Measurements from ENCODE around the gene RHBDD3.
"Not testable (repeated sequence)": the region's sequence is repeated elsewhere in the genome, so short reads cannot be mapped to it uniquely, and the experiment has no call there.

The RHBDD3 gene

DNA sequence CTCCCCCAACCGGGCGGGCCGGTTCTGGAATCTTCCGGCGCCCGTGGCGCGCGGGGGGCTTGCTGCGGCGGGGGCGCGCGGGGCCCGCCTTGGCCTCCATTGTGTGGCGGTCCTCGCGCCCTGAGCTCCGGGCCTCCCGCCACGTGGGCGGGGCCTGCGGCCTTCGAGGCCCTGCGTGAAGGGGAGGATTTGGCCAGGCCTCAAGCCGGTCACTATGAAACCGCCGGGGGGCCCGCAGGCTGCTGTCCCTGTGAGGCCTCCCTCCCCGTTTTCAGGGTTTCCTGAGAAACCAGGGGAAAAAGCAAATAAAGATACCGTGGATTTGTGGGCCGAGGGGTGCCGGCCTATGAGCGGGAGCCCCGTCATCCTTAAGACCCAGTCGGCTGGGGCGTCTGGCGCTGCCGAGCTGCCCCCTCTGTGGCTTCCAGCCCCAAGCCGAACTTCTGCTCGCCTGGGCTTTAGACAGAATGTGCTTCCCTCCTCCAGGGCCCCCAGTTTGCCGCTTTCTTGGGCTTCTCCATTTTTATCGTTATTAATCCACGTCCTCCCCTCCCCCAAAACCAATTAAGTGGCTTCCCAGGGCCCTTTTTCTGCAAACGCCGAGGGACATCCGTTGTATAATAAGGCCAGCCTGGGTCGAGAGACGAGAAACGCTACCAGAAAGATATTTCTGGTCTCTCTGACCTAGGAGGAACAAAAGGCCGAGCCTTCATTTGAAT is 889 bp upstream of the RHBDD3 start:
- DNase-seq: peak; percentile 87

DNA sequence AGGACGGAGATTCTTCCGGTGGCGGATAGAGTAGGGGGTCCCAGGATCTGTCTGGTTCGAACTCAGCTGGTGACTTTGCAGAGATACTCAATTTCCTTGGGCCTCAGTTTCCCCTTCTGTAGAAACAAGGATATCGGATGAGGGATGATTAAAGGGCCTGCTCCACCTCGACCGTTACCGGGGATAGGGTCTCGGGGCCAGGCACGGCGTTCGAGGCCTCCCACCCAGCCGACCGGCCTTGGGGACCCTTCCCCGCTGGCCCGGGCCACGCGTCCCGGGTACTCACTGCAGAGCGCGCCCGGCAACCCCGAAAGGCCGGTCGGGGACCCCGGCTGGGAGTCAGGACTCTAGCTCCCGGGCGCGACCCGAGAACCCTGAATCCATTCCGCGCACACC is 321 bp downstream of the RHBDD3 start:
- no peak for DNase-seq

DNA sequence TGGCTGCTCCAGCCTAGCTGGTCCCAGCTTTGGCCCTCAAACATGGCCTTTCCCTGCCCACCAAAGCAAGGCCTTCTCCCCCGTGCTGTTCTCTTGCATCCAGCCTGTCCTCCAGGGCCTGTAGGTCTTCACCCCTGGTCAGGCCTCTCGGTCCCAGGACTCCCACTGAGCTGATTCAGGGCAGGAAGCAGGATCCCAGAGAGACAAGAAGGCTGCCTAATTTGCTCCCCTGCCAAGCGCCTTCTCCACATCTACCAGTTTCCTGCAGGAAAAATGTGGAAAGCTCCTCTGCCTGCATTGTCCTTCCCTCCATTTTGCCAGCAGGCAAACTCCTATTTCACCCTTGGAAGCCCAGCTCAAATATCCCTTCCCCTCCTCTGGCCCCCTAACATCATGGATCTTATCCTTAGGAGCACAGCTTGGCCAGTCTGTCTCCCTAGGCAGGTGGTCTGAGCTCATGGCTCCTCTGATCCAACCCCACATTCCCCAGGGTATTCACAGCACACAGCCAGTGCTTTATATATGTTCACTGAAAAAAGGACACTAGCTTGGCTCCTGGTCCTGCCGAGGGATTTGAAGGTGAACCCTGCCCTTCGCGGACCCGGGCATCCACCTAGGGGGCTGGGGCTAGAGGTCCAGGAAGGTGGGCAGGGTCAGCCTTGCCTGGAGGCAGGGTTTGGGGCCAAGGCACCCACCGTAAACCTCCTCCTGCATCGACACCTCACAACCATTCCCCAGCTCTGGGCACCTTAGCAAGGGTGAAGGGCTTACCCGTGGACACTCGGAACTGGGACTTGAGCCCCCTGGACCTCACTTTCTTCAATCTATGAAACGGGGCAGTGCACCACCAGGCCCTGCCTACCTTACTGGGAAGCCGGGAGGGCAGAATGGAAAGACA is 968 bp downstream of the RHBDD3 start:
- no peak for DNase-seq

DNA sequence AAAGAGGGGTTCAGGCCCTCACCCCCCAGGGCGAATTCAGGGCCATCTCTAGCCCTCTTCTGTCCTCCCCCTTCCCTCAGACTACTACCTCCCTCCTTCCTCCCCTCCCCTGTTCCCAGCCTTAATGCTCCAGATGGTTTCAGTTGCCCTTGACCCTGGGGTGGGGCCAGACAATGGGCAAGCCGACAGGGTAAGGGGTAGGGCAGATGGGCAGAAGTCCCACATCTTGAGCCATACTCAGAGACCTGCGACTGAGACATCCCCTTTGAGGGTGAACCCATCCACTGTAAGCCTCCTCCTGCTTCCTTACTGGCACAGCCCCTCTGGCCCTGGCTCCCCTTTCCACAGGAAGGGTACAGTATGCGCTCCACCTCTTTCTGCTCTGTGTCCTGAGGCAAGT is 1.9 kb downstream of the RHBDD3 start:
- no peak for DNase-seq

DNA sequence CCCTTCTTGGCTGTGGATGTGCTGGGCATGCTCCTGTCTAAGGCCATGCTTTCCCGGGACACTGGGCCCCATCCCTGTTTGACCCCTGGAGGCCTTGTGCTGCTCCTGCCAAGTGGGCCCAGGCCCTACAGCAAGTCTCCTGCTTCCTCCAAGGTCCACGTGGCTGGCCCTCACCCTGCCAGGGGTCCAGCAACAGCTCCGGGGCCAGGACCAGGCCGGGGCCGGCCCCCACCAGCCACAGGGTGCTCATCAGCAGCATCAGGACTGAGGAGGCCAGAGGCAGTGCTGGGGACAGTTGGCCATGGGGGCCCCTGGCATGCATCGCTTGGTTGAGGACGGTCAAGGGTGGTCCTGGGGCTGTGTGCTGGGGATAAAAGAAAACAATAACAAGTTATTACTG is 2.5 kb downstream of the RHBDD3 start:
- DNase-seq: no peak

DNA sequence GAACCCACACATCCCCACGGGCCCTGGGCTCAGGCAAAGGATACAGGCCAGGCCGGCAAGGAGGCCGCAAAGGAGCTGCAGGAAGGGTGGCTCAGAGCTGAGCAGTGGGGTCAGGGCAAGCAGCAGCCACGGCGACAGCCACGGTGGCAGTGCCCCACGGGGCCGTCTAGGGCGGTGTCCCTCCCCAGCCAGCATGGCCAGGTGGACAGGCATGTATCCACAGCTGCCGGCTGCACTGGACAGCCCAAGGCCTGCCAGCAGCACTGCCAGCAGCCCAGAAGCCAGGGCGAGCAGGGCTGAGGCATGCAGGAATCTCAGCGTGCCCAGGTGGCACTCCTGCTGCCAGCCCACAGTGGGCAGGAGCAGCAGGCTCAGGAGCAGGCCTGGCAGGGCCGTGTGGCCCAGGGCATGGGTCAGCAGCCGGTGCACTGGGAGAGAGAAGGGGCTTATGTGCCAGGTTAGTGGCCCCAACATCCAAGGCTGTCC is 3.9 kb downstream of the RHBDD3 start:
- no peak for DNase-seq

DNA sequence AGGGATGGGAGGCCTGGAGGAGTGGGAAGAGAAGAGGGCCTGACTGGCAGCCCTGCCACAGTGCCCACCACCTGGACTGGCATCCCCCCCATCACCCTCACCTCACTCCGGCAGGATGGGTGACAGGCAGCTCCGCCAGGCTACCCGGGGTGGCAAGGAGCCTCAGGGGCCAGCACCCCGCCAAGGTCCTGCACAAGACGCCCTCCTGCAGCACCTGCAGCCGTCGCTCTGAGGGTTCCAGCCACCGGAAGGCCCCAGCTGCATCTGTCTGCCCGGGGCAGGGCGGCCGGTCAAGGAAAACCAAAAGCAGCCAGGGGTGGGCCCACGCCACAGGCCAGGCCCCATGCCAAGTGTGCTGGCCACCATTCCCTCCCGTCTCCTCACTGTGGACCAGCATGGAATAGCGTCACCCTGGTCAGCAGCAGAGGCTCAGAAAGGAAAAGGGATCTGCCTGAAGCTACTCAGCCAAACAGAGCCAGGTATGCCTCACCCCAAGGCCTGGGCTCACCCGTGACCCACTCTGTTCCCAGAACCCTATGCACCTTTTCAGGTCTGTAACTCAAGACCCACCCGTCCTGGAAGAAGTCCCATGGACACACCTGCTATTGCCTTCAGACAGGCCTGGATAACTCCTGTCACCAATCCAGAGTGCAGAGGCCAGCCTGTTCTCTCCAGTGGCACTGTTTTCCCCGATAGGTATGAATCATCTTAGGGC is 7.0 kb downstream of the RHBDD3 start:
- DNase-seq: peak; percentile 37

DNA sequence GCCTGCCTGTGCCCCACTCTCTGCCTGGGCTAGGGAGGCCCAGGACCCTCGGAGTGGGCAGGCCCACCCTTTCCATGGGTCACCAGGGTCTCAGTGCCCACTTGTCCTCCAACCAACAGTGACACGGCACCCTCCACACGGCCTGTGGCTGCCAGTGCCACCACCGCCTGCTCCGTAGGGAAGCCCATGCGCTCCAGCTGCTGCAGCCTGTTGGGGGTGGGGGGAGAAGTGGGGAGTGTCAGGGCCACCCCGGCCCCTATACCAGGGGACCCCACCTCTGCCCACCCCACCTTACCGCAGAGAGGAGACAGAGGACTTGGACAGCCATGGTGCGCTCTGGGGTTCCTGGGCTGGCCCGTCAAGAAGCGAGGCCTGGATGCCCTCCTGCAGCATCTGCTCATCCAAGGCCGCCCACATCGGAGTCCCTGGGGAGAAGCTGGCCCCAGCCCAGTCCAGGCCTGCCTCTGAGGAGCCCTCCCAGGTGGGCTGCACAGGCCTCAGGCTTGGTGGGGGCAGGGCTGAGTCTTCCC is 7.7 kb downstream of the RHBDD3 start:
- peak; percentile 33 for DNase-seq

DNA sequence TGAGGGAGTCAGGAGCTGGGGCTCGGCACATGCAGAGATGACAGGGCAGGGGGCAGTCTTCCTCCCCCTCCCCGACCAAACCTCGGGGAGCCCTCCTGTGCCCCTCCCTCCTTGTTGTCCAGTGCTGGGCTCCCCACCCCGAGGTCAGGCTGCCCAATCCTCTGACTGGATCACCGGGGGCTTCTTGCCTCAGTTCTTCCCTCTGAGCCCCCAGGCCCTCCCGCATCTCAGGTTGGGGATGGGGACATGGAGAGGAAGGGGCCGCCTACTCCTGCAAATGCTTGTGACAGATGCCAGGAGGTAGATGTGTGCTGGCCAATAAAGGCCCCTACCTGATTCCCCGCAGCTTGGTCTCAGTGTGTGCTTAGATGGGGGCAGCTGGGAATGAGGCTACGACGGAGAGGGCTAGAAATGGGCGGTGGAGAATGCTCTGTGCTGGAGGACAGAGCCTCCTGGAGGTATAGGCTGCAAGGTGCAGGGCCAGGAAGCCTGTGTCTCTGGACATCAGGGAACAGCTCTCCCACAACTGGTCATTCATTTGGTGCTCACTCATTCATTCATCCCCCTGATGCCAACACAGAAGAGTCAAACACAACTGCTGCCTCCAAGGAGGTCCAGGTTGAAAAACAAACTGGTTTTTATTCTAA is 8.4 kb downstream of the RHBDD3 start:
- no peak for DNase-seq

DNA sequence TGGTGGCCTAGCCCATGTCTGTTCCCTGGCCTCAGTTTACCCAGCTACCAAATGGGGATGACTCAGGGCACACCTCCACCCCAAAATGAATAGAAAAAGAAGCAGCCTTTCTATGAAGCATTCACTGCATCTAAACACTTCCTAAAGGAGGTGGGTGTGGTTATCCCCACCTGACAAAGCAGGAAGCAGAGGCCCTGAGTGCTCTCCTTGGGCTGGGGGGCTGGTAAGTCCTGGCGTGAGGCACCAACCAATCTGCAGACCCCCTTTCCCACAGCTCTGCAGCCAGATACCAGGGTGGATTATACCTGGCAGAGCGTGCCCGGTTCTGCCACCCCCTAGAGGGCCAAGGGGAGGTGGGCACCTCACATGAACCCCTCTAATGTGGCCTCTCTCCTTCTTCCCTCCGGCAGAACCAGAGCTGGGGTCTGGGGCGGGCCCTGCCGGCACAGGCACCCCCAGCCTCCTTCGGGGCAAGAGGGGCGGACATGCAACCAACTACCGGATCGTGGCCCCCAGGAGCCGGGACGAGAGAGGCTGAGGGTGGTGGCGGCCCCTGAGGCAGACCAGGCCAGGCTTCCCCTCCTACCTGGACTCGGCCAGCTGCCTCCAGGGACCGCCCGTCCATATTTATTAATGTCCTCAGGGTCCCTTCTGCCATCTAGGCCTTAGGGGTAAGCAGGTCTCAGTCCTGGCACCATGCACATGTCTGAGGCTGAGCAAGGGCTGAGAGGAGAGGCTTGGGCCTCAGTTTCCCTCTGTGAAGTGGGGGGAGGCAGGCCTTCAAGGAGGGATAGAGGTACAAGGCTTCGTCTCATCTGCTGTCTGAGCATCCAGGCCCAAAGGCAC is 9.2 kb downstream of the RHBDD3 start:
- DNase-seq: no peak

DNA sequence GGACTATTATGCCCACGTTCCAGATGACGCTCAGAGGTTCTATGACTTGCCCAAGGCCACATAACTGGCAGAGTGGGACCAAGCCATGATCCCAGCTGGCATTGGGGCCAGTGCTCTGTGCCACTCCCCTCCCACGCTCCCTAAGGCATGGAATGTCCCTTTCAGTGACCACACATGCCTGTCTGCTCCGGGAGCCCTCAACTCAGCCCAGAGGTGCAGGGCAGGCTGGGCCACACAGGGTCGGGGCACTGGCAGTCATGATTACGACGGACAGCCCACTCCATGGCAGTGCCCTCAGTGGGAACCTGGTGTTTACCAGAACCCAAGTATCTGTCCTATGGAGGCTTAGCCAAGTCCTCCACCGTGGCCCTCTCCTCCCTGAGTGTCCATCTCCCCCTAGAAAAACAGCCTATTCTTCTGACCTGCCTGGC is 10.0 kb downstream of the RHBDD3 start:
- DNase-seq: no peak

DNA sequence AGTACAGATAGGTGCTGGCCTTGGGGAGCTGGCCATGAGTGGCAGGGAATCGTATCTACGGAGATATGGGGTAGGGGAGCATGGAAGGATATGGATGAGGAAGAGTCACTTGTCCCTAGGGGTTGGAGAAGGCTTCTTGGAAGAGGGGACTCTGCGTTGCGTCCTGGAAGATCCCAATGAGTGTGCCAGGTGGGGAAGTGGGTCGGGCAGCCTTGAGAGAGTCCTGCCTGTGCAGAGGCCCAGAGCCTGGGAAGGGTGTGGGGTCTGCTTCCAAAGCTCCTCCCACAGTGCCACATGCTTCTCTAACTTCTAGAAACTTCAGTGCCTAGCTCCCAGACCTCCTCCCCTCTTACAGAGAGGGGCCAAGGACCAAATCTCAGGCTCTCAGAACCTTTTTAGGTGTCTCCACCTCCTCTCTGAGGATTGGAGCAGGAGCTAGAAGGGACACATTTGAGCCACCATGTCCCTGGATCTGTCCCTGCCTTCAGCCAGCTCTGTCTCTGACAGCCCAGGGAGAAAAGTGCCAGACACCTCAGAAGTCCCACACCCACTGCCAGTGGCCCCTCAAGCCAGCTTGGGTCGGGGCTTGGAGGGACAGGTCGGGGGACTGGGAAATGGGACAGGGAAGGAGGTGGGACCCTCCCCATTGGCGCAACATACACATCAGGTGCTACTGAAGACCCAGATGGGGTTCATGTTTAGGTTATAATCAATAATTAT is 11.0 kb downstream of the RHBDD3 start:
- DNase-seq: no peak

DNA sequence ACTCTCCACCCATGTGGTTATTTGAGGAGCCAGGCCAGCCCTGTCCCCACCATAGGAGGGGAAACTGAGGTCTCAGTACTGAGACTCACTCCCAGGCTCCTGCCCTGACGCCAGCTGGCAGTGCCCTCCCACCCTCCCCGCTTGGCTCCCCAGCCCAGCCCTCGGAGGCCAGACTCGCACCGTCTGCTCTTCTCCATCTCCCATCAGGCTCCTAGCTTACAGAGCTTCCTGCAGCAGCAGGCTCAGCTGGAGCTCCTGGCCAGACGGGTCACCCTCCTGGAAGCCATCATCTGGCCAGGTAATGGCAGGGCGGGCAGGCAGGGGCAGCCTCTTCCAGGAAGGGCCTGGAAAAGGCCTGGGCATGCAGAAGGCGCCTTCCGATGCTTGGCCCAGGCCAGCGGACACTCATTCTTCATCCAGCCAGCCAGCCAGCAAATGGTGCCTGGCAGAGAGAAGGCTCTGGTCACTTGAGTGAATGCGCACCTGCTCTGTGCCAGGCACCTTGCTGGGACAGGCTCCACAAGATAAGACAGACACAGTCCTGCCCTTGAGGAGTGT is 12.6 kb downstream of the RHBDD3 start:
- no peak for DNase-seq

DNA sequence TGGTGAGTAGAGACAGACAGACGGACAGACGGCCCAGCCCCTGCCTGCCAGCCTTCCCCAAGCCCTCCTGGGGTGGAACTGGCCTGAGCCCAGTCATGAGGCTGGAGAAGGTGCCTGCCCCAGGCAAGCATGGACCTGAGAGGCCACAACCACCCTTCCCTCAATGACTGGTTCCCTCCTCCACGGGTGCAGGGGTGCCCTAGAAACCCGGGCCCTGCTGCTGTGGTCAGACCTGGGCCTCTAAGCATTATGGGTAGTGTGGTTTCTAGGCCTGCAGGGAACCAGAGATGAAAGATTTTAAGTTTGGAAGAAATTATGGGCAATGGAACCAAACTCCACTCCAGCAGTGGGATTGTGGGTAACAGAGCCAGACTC is 13.5 kb downstream of the RHBDD3 start:
- DNase-seq: no peak

DNA sequence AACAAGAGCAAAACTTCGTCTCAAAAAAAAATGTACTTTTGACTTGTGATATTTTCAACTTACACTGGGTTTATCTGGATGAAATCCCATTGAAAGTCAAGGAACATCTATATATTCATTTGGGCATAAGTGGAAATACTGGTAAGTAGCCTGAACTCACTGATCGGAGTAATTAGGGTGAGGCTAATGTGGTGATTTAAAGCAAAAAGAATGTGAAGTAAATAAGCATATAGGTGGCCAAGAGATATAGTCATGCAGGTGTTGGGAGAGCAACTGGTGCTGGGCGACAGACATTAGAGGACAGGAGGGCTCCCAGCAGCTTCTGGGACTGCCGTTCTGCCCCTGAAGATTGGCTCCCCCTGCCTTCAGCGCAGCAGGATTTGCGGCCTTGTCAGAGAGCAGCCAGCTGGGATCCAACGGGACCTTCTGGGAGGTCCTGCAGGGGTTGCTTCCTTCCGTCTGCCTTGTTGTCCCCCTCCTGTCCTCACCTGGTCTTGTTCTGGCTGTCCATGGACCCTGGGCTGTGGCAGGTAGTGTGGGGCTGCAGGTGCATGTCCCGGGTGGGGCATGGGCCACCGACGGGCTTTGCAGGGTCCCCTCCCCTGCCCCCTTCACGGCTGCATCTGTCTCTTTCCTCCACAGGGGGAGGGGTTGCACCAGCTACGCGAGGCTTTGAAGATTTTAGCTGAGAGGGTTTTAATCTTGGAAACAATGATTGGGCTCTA is 14.1 kb downstream of the RHBDD3 start:
- no peak for DNase-seq

DNA sequence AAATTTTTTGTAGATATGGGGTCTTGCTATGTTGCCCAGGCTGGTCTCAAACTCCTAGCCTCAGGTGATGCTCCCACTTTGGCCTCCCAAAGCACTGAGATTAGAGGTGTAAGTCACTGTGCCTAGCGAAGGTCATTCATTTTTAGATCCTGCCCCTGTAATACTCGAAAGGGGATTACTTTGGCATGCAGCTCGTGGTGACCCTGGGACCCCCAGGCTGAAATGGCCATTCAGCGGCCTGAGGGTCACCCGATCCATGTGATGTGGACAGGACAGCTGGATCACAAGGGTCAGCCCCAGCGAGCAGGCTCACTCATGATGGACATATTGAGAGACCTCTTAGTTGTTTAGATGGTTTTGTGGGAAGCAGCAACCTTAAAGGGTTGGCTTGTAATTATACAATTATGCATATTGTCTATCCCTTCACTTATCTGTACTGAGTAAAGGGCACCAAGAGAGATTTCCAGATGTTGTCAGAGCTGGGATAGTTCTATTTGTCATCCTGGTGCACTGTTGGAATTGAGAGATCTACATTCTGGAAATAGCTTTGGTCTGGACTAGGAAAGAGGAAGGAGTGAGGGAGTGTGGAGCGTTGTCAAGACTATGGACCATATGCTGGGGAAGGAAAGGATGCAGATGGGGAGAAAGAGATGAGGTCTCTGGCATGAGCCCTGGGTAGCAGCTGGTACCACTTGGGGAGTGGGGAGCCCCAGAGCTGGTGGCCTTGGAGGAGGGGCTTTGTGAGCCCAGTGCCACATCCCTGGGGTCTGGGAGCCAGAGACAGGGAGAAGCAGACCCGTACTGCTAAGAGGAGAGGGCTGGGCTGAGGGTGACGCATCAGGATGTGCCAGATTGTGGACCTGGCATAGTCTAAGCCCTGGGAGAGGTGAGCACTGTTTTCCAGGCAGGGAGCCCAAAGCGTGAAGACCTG is 15.5 kb downstream of the RHBDD3 start:
- no peak for DNase-seq

DNA sequence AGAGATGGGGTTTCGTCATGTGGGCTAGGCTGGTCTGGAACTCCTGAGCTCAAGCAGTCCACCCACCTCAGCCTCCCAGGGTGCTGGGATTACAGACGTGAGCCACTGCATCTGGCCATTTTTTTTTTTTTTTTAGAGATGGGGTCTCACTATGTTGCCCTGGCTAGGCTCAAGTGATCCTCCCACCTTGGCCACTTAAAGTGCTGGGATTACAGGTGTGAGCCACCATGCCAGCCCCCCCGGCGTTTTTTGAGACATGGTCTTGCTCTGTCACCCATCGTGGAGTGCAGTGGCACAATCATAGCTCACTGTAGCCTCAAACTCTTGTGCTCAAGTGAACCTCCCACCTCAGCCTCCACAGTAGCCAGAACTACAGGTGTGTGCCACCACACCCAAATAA is 16.5 kb downstream of the RHBDD3 start:
- DNase-seq: no peak

DNA sequence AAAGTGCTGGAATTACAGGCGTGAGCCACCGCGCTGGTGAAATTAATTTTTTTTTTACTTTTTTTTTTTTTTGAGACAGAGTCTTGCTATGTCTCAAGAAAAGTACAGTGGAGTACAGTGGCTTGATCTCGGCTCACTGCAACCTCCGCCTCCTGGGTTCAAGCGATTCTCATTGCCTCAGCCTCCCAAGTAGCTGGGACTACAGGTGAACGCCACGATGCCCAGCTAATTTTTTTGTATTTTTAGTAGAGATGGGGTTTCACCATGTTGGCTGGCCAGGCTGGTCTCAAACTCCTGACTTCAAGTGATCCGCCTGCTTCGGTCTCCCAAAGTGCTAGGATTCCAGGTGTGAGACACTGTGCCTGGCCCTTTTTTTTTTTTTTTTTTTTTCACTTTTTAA is 19.9 kb downstream of the RHBDD3 start:
- DNase-seq: not testable (repeated sequence)

Measured in right hindlimb (tissue), 1 donor.